ENCODE data around the gene SDK1. TPM values are rescaled to one million over a fixed set of nuclear protein-coding genes. Genes with fewer than 3 reads are reported as not detected.

The SDK1 gene
- total RNA-seq, 1 donor from 2014 or later: 5.4 TPM

GRCh38 chr7:3404501-3404900 is 103.4 kb downstream of the SDK1 start:
- TF ChIP-seq CTCF (IDR thresholded peaks at IDR 0.05): no peak
- no peak overlapping the region for H3K4me3 Mint-ChIP-seq (ENCODE audit: unreplicated experiment)
- H3K27ac Mint-ChIP-seq (ENCODE audit: unreplicated experiment): no peak overlapping the region
- no peak for DNase-seq (ENCODE audit: extremely low spot score, unreplicated experiment)
- H3K36me3 Mint-ChIP-seq (ENCODE audit: unreplicated experiment): peaks cover 2% of the 10 kb centered on the region
- H3K27me3 Mint-ChIP-seq (ENCODE audit: unreplicated experiment): no peaks in the 10 kb centered on the region
- H3K4me1 Mint-ChIP-seq (ENCODE audit: unreplicated experiment): peaks cover 11% of the 10 kb centered on the region
- no peaks in the 10 kb centered on the region for H3K9me3 Mint-ChIP-seq (ENCODE audit: unreplicated experiment)

- DNase-seq (ENCODE audit: extremely low spot score, unreplicated experiment): no peak
- Mint-ChIP-seq H3K27me3 (ENCODE audit: unreplicated experiment) (no peaks in the 10 kb centered on the region), H3K36me3 (ENCODE audit: unreplicated experiment) (peaks cover 2% of the 10 kb centered on the region), H3K9me3 (ENCODE audit: unreplicated experiment) (no peaks in the 10 kb centered on the region), H3K27ac (ENCODE audit: unreplicated experiment) (no peak overlapping the region), H3K4me3 (ENCODE audit: unreplicated experiment) (no peak overlapping the region), H3K4me1 (ENCODE audit: unreplicated experiment) (peaks cover 11% of the 10 kb centered on the region)
- TF ChIP-seq CTCF (IDR thresholded peaks at IDR 0.05): no peak
Measured at GRCh38 chr7:3408814-3409595, 108.0 kb downstream of the SDK1 start.

- Mint-ChIP-seq H3K4me1 (ENCODE audit: unreplicated experiment) (peaks cover 4% of the 10 kb centered on the region), H3K9me3 (ENCODE audit: unreplicated experiment) (no peaks in the 10 kb centered on the region), H3K27me3 (ENCODE audit: unreplicated experiment) (no peaks in the 10 kb centered on the region), H3K4me3 (ENCODE audit: unreplicated experiment) (no peak overlapping the region), H3K36me3 (ENCODE audit: unreplicated experiment) (no peaks in the 10 kb centered on the region), H3K27ac (ENCODE audit: unreplicated experiment) (no peak overlapping the region)
- no peak for TF ChIP-seq CTCF (IDR thresholded peaks at IDR 0.05)
- DNase-seq (ENCODE audit: extremely low spot score, unreplicated experiment): no peak
Measured at GRCh38 chr7:3412871-3413270, 111.8 kb downstream of the SDK1 start.

- no peak for DNase-seq (ENCODE audit: extremely low spot score, unreplicated experiment)
- Mint-ChIP-seq H3K4me1 (ENCODE audit: unreplicated experiment) (no peaks in the 10 kb centered on the region), H3K4me3 (ENCODE audit: unreplicated experiment) (no peak overlapping the region), H3K27me3 (ENCODE audit: unreplicated experiment) (no peaks in the 10 kb centered on the region), H3K27ac (ENCODE audit: unreplicated experiment) (no peak overlapping the region), H3K9me3 (ENCODE audit: unreplicated experiment) (no peaks in the 10 kb centered on the region), H3K36me3 (ENCODE audit: unreplicated experiment) (no peaks in the 10 kb centered on the region)
- no peak for TF ChIP-seq CTCF (IDR thresholded peaks at IDR 0.05)
Measured at GRCh38 chr7:3415861-3416312, 114.8 kb downstream of the SDK1 start.

GRCh38 chr7:3416453-3416852 is 115.4 kb downstream of the SDK1 start:
- no peaks in the 10 kb centered on the region for H3K4me1 Mint-ChIP-seq (ENCODE audit: unreplicated experiment)
- H3K36me3 Mint-ChIP-seq (ENCODE audit: unreplicated experiment): no peaks in the 10 kb centered on the region
- TF ChIP-seq CTCF (IDR thresholded peaks at IDR 0.05): no peak
- H3K27ac Mint-ChIP-seq (ENCODE audit: unreplicated experiment): no peak overlapping the region
- H3K9me3 Mint-ChIP-seq (ENCODE audit: unreplicated experiment): no peaks in the 10 kb centered on the region
- no peaks in the 10 kb centered on the region for H3K27me3 Mint-ChIP-seq (ENCODE audit: unreplicated experiment)
- DNase-seq (ENCODE audit: extremely low spot score, unreplicated experiment): no peak
- no peak overlapping the region for H3K4me3 Mint-ChIP-seq (ENCODE audit: unreplicated experiment)

Measured in osteocyte (in vitro differentiated cells).